HG03558 (cell line): ENCODE data around the gene IGF1.

Experiments
- ATAC-seq: cut with Tn5 transposase; IDR thresholded peaks from one replicate; pipeline ENCODE4 v1.9.1; 2021; ENCODE audit warnings: moderate number of reproducible peaks; ENCODE audit not compliant: unreplicated experiment; ENCODE audit errors: extremely low read depth

The IGF1 gene

DNA sequence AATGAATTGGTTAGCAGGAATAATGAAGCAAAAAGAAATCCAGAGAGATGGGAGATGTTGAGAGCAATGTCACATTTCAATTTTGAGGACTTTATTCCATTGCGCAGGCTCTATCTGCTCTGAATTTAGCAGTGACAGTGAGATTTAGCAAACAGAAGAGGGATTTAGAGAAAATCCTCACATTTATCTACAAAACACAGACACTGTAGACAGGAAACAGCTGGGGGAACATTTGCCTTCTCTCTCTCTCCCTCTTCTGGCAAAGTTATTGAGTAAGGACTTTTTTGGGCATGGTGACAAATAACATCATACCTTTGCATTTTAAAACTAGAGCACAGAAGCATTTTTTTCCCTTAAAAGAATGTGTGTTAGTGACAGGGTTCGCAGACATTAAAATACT lies at the start of gene IGF1:
Gene IGF1, minus strand, starts transcription at position 158 of the 400 bp plus-strand sequence. CDS start 182 bp downstream, outside the sequence.
- ATAC-seq: no peak

DNA sequence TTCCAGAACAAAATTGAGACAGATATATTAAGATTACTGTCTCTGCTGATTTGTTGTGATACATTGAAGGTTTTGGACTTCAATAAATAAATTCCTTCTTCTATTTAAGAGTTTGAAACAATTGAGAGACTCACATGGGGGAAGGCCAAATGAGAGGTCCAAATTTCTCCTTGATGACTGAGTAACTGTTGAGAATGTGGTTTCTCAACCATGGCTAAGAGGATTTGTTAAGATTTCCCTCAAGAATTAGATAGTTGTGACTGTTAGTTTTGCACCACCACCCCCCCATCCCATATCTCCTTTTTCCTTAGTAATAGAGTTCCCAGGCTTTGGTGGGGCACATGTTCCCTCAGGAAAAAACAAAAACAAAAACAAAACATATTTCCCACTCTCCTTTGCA lies 47.7 kb upstream of the IGF1 start:
- no peak for ATAC-seq

DNA sequence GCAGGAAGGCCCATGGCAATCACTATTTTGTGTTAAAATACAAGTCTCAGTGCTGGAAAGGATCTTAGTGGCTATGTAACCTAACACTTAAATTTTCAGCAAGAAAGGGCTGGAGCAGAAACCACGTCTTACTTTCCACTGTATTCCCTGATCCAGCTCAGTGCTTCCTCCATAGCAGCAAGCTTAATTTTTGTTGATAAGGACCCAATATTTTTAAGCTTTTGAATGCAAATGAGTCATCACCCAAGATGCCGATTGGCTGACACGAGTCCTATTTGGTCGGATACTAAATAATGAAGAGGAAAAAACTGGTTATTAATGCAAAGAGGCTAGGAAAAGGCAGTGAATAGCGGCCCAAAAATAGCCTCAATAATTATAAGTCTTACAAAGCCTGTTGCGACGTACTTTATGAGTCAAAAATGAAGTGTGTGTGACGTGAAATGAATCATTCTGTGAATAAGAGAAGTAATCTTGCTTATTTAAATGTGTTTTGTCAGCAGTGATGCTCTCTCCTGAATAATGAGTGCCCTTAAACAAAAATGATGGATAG lies 46.9 kb upstream of the IGF1 start:
- no peak for ATAC-seq

DNA sequence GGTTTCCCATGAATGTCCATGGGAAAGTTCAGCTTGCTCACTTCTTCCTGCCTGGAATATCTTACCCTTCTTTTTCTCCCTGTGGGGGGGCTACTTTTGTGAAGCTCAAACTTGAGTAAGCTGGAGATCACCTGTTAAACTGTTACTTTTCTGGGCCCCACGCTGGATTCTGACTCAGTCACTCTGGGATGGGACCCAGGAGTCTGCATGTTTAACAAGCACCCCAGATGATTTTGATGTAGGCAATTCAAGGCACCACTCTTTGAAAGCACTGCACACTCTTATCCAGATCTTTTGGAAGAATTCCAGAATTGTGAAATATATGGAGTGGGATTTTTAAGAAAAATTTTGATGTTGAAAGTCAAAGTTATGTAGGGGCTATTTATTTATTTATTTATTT lies 46.3 kb upstream of the IGF1 start:
- ATAC-seq: no peak

DNA sequence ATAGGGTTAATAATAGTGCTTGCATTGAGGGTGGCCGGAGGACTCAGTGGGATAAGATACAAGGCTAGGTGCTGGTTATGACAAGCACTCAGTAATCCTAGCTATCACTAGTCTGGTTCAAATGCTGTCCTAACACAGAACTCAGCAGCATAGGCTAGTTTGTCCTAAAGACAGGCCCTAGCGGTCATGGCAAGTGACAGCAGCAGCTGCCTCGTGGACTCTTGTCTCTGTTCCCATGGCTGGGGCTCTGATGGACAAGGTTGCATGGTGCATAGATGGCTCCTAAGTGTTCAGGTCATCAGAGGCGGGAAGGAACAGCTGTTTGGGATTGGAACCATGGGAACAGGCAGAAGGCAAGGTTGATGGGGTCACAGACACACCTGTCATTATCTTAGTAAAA lies 42.4 kb upstream of the IGF1 start:
- no peak for ATAC-seq

DNA sequence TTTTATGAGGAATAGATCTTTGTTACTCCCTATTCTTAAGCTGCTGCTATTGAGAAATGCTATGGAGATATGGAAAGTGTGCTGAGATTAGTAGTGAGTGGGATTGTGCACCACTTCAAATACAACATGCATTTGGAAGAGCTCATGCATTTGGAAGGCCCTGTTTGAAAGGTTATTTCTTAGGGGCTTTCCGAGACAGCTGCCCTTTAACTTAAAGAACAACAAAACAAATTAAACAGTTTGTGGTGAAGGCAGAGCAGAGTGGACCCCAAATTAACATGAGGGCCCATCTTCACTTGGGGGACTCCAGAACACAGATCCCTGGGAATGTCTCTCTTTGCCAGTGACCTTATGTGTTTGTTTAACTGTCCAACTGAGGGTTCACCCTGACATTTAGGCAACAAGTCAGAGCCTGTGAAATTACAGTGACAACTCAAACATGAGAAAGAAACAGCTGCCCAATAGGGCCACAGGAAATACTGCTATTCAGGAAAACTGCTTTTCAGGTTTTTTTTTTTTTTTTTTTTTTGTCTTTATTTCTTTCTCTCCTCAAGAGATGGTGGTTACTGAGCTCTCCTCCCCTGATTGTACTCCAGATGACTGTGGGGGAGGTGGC lies 41.4 kb upstream of the IGF1 start:
- ATAC-seq: no peak

DNA sequence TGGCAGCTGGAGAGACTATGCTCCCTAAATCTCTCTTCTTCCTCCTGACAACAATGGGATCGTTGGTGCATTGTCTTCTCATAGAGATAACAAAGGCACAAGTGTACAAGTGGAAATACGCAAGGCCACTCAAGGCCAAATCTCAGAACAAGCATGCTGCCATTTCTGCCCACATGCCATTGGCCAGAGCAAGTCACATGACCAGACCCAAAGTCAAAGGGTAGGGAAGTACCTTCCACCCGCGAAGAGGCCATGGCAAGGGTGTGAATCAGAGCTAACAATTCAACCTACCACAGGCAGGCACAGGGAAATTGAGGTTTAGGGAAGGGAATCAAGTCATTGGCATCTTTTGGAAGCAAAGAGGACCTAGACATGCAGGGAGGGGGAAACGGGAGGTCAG lies 38.5 kb upstream of the IGF1 start:
- ATAC-seq: no peak

DNA sequence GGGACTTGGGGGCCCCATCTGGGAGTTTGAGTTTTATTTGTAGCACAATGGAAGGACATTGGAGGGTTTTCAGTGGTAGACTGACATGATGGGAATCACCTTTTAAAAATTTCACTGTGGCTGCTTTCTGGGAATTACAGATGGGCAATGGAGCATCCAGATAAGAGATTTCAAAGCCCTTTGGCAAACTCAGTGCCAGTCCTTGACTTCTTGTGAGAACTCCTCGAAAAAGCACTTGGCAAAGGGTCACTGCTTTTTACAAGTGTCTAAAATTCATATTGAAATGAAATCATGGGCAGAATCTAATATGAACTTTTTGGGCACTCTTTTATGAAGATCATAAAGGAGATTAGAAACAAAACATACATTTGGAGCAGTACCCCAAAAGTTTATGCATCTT lies 34.3 kb upstream of the IGF1 start:
- ATAC-seq: no peak

DNA sequence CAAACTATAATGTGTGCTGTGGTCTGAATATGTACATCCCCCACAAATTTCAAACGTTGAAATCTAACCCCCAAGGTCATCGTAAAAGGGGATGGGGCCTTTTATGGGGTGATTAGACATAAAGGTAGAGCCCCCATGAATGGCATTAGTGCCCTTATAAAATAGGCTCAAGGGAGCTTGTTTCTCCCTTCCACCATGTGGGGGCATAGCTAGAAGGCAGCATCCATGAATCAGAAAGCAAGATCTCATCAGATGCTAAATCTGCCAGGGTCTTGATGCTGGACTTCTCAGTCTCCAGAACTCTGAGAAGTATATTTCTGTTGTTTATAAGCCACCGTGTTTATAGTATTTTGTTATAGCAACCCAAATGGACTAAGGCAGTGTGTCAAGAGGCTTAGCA lies 33.4 kb upstream of the IGF1 start:
- ATAC-seq: no peak

DNA sequence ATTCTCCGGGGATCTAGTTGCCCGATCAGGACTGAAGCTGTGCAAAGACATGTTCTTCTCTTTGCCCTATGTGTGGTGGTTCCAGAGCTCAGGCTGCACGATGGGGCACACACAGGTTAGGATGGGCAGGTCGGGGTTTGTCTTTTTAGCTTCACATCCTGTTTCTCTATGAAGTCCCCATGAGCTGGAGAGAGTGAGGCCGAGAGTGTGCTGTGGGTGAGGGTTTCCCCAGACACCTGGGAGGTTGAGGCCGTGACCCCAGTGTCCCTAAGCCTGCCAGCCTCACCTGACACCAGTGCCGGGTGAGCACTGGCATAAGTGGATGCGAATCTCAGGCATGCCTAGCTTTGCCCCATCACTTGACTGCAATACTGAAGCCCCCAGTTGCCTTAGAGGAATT lies 32.9 kb upstream of the IGF1 start:
- ATAC-seq: peak; percentile 48

DNA sequence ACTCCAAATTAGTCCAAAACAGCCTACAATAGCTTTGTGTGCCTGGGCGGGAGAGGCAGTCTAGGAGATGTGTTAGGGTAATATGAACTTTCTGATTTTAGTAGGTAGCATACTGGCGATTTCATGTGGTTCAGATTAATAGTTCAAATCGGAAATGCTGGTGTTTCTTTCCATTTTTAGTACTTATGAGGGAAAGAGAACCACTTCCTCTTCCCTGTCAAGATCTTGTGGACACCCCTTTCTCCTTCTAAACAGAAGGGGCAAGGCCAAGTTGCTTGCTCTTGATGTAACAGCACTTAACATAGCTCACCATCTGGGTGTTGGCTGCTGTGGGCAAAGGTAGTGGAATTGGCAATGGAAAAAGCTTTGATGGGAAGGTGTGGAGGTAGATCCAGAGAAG lies 32.2 kb upstream of the IGF1 start:
- no peak for ATAC-seq

DNA sequence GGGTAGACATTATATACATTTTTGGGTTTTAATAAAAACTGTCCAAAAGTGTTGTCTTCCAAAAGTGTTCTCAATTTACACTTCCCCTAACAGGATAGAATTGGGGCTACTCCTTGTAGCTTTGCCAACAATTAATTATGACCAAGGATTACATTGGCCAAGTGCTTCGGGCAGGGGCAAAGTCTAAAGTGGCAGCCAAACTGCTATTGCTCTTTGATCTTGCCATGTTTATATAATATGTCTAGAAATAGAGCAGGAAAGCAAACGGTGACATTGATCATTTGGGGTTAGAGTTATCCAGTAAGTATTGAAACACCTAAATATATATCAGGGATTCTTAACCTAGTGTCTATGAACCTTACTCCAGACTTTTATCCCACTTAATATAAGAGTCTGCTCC lies 31.2 kb upstream of the IGF1 start:
- no peak for ATAC-seq

DNA sequence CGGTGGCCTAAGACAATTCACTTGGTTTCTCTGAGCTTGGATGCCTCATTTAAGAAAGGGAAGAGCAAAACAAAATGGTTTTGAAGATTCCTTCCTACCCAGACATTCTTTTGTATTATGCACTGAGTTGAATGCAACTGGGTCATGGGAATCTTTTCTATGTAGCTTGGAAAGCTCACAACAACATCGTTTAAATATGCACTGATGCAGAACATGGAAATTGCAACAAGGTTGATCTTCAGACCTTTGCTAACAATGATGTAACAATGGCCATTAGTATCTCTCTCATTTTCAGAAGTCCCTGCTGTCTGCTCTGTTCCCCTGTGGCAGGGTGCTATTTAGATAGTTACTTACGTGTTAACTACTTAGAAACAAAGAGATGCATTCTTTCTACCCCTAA lies 30.1 kb upstream of the IGF1 start:
- ATAC-seq: no peak

DNA sequence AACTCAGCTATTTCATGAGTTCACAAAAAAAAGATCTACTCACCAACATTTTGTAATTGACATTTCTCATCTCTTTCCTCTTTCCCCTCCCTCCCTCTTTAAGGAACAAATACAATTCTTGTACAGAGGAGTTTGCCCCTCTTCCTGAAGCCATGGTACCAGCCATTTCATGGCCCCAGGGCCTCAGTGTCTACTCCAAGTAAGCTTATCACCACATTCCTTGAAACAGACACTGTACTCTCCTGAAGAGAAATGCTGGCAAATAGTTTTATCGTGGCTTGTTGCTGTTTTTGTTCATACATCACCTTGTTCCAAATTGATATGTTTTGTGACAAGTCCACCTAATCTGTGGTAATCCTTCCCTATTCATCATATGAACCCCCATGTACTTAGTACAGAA lies 29.7 kb upstream of the IGF1 start:
- ATAC-seq: no peak

DNA sequence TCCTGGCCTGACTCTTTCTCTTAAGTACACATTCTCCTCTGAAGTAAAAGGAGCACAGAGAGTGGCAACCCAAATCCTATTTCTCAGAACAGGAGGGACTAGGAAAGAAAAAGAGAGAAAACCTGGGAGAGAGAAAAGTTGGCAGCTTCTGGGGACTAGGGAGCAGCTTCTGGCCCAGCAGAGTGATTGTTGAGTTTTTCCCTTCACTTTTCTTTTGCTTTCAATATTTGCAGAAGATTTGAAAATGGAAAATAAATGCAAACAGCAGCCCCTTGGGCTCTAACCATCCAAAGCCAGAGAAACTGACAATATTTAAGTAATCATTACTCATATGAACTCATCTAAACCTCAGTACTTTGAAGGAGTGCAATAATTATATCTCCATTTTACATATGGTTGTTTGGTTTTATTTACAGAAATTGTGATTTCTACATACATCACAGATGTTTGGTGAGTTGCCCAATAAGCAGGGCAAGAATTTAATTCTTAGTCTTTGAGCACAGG lies 28.8 kb upstream of the IGF1 start:
- no peak for ATAC-seq

DNA sequence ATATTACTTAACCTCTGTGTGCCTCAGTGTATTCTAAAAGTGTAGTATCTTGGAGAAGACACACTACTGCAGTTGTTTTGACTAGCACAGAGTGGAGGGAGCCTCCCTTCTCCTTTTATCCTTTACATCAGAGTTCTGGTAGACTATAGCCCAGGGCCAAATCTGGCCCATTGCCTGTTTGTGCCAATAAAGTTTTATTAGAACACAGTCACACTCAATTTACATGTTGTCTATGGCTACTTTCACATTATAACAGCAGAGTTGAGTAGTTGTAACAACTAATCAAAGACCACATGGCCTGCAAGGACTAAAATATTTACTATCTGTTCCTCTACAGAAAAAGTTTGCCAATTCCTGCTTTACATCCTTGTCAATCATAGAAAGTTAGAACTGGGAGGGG lies 27.7 kb upstream of the IGF1 start:
- ATAC-seq: no peak

DNA sequence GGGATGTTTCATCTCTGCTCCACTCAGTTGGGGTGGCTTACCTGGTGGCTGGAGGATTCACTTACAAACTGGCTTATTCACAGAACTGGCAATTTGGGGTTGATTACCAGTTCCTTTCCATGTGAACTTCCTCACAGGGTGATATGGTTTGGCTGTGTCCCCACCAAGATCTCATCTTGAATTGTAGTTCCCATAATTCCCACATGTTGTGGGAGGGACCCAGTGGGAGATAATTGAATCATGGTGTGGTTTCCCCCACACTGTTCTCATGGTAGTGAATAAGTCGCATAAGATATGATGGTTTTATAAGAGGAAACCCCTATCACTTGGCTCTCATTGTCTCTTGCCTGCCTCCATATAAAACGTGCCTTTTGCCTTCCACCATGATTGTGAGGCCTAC lies 26.9 kb upstream of the IGF1 start:
- ATAC-seq: no peak

DNA sequence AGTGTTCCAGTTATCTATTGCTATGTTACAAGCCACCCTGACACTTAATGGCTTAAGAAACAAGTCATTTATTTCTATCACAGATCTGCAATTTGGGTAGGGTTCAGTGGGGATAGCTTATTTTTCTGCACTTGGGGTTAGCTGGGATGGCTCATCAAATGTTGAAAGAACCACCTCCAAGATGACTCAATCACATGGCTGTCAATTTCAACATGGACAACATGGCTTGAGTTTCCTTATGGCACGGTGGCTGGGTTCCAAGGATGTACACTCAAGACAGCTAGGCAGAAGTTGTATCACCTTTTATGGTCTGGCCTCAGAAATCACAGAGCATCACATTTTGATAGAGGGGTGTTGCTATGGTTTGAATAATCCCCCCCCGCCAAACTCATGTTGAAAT lies 24.5 kb upstream of the IGF1 start:
- ATAC-seq: no peak

DNA sequence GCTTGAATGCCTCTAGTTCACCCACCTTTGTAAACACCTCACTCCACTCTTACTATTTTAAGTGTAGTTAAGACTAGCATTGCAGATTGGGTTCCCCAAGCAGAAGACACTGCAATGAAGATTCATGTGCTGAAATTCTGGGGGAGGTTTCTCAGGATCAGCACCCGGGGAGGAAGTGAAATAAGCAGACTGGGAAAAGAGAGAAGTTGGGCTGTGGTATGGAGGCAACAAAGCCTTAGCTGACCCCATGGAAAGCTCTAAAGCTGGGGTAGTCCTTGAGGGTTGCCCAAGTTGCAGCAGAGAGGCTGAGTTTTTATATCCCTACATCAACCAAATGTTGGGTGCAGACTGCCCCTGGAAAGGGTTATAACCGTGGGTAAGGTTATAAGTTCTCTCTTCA lies 23.9 kb upstream of the IGF1 start:
- no peak for ATAC-seq

DNA sequence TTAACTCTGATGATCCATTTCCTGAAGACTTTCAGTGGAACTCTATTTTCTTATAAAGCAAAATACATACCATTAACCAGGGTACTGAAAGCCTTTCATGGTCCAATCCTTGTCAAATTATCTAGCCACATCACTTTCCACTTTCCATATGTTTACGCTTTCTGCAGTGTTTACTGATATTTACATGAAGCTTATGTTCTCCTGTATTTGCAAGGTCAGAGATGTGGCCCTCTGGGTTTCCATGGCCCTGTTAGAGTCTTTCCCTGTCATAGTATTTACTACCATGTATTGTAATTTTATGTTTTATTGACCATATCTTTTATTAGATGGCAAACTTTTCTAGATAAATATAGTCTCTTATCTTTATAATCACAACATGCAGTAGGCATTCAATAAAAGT lies 23.5 kb upstream of the IGF1 start:
- ATAC-seq: no peak

DNA sequence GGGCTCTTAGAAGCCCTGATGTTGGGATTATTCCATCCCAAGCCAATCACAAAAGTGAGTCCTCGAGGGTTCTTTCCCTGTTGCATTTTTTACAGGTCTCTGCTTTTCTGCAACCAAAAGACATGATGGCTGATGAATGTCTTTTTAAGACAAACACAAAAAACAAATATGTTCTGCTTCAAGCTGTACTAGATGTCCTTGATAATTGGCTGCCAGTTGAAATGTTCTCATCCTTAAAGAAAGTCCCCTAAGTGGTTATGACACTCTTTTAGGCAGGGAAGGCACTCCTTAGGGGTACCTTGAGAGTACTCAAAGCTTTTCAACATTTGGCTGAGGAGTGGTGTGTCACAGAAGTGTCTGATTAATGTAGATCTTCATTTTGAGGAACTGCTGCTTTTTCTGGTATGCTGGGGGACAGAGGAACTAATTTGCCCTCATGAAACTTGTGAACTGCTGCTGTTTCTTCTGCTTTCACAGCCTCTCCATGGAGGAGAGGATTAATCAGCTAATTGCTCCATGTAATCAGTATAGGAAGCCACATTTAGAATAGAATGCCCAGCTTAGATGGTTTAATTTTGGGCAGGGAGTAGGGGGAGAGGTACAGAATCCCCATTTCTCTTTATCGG lies 22.8 kb upstream of the IGF1 start:
- ATAC-seq: no peak

DNA sequence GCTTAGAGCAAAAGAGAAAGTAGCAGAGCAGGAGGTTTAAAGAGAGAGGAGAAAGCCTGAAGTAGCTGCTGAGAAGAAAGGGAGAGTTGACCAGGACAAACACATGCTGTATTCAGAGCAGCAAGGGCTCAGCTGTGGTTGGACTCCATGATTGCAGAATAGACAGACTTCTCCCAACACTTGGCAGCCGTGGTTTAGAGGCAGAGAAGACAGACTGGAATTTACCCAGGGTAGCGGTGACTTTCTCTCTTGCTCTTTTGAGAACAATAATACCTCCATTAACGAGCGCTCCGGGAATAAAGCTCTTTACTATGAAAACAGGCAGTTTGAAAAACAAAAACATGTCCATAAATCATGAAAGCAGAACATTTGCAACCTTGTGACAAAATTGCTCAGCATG lies 21.4 kb upstream of the IGF1 start:
- ATAC-seq: no peak
